22Rv1 (cell line): ENCODE results near the gene RPL26.

Experiments
- H3K27ac ChIP-seq: fragments of 450-650 bp; 2 replicates; pipeline ENCODE4 v1.5.1; 2017
- ZFX ChIP-seq: fragments of 450-650 bp; IDR thresholded peaks from 2 replicates; pipeline ENCODE4 v1.6.1; 2017; ENCODE audit warnings: antibody characterized with exemption, borderline replicate concordance
- TF ChIP-seq, protein P1 (sequence below): fragments of 450-650 bp; IDR thresholded peaks from 2 replicates; pipeline ENCODE4 v1.5.1; 2017; ENCODE audit warnings: mild to moderate bottlenecking

The RPL26 gene

GRCh38 chr17:8362651-8363332 is 20.2 kb downstream of the RPL26 start:
- H3K27ac ChIP-seq = no peak overlapping the region
- TF ChIP-seq, protein P1, sequence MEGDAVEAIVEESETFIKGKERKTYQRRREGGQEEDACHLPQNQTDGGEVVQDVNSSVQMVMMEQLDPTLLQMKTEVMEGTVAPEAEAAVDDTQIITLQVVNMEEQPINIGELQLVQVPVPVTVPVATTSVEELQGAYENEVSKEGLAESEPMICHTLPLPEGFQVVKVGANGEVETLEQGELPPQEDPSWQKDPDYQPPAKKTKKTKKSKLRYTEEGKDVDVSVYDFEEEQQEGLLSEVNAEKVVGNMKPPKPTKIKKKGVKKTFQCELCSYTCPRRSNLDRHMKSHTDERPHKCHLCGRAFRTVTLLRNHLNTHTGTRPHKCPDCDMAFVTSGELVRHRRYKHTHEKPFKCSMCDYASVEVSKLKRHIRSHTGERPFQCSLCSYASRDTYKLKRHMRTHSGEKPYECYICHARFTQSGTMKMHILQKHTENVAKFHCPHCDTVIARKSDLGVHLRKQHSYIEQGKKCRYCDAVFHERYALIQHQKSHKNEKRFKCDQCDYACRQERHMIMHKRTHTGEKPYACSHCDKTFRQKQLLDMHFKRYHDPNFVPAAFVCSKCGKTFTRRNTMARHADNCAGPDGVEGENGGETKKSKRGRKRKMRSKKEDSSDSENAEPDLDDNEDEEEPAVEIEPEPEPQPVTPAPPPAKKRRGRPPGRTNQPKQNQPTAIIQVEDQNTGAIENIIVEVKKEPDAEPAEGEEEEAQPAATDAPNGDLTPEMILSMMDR = no peak
- no peak for TF ChIP-seq ZFX

DNA sequence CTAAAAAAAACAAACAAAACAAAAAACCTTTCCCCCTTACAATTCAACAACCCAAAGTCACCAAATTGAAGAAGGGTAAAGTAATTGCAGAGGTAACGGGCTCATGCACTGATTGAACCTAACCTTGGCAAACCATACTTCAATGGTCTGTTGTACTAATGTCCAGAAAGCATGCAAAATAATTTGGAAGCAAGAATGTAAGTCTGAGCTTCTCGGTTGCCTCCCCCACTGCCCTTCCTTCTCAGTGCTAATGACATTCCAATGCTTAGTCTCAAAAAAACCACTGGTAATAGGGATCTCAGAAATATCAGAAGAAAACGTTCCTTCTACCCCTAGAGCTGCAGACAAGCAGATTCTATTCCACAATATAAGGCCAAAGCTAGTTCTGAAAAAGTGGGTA is 22.2 kb downstream of the RPL26 start:
- TF ChIP-seq ZFX = no peak
- TF ChIP-seq, protein P1 = no peak
- H3K27ac ChIP-seq = no peak overlapping the region

DNA sequence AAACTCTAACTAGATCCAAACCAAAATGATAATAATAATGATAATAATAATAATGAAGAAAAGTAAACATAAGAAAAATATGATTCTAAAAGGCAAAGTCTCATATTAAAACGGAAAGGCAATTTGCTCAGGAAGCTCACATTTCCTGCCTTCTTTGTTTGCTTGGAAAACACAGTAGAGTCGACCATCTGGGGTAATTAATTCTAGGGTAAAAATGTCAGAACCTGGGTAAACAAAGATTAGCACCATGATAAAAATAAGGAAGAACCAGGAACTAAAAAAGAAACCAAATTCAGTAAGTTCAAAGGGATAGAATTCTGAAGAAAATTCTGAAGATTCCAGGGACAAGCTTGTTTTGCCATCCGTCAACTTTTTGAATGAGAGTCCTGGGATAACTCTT is 22.7 kb downstream of the RPL26 start:
- no peak for TF ChIP-seq ZFX
- TF ChIP-seq, protein P1 = no peak
- H3K27ac ChIP-seq = no peak overlapping the region

DNA sequence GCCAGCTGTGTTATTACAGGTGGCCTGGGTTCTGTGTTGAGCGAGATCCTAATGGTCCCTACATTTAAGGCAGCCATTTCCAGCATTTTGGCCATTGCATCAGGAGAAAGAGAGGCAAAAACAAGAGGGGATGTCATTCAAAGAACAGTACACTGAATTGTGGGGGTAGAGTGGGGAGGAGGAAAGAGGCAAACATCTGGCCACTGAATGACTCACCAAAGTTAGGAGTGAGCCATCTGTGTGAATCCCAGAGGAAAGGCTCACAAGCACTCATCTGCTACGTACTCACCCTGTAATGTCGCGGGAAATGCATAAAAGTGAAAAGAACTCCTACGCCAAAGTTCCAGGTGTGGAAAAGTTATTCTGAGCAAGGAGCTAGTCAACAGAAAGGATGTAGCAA is 23.2 kb downstream of the RPL26 start:
- H3K27ac ChIP-seq = no peak overlapping the region
- TF ChIP-seq, protein P1 = no peak
- no peak for TF ChIP-seq ZFX

DNA sequence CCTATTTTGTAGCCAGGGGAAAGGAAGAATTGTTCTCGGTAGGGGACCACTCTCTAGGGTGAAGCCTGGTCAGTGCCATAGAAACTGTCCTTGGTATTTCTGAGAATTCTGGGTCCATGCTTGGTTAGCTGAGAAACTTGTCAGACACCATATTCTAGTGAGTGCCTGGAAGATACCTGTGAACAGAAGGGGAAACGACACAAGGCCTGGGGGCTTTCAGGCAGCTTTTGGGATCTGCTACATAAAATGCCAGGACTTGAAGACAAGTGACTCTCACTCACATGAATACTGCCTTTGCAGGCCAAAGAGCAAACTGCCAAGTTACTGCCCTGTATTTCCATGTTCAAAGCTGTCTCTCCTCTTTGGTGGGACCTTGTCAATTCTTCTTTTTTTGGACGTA is 25.1 kb downstream of the RPL26 start:
- no peak for TF ChIP-seq ZFX
- TF ChIP-seq, protein P1 = no peak
- no peak overlapping the region for H3K27ac ChIP-seq

- TF ChIP-seq, protein P1 = no peak
- TF ChIP-seq ZFX = no peak
- no peak overlapping the region for H3K27ac ChIP-seq
Observed at GRCh38 chr17:8354236-8354635, 28.8 kb downstream of the RPL26 start.

GRCh38 chr17:8353736-8354135 is 29.3 kb downstream of the RPL26 start:
- TF ChIP-seq, protein P1 = no peak
- TF ChIP-seq ZFX = no peak
- H3K27ac ChIP-seq = no peak overlapping the region
